ENCODE data around the gene TRIM75.

- TF ChIP-seq CTCF (IDR thresholded peaks at IDR 0.05; ENCODE audit: borderline replicate concordance, extremely low read depth, low read length, poor library complexity, severe bottlenecking) (no peak), EZH2 (IDR thresholded peaks at IDR 0.05; ENCODE audit: borderline replicate concordance, low read depth, low read length, severe bottlenecking) (no peak)
Observed at GRCh38 chr4:165010991-165011390, 42.7 kb upstream of the TRIM75 start.

Measured in DND-41 (cell line).